Diencephalon (tissue), 1 donor: Measurements from ENCODE around the gene RBM15B. TPM values are rescaled to one million over a fixed set of nuclear protein-coding genes. Genes with fewer than 3 reads are reported as not detected.

Experiments
- total RNA-seq: library from RNA; depleted of rRNA; stranded (reverse); fragments of >200 nt; gene quantifications from one replicate; pipeline ENCODE4 v1.2.3, GENCODE V29; 2014

The RBM15B gene
- total RNA-seq = 30.7 TPM

GRCh38 chr3:51391075-51391565 lies at the start of gene RBM15B:
Gene RBM15B (plus strand): TSS chr3:51391285. CDS start chr3:51391400, 115 bp downstream.

DNA sequence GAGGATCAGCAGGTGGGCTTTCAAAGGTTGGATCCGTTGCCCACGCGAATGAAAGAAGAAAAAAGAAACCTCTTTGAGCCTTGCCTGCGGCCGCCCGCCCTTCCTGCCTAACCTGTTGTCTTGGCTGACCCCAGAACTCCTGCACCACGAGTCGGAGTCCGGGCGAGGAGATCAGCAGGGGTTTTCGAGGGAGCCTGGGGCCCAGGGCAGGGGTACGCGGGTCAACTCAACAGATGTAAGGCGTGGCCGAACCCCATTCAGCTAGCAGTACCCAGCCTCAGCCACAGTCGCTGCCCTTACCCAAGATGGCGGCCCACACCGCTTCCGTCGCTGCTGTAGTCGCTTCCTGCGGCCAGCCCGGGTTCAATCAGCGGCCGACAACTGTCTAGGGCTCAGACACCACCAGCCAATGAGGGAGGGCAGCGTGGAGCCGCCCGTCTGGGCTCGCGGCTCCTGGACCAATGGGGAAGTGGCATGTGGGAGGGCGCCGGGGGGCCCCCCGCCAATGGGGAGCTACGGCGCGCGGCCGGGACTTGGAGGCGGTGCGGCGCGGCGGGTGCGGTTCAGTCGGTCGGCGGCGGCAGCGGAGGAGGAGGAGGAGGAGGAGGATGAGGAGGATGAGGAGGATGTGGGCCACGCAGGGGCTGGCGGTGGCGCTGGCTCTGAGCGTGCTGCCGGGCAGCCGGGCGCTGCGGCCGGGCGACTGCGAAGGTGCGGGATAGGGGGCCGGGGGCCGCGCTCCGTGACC lies 6.2 kb upstream of the RBM15B start, which contains the start of gene MANF:
MANF (plus strand) TSS at position 566 of the 748 bp plus-strand sequence; CDS start at position 618, 52 bp downstream.

Other genes with a start within 250 kb of the RBM15B start
- 34.6 TPM for gene MANF, start 6.0 kb upstream of the RBM15B start, total RNA-seq
- gene DCAF1, start 108.7 kb downstream of the RBM15B start, total RNA-seq = 20.3 TPM
- gene RAD54L2, start 147.4 kb downstream of the RBM15B start, total RNA-seq = 25.8 TPM